ENCODE data around the gene CAPN13.

Gene CAPN13

DNA sequence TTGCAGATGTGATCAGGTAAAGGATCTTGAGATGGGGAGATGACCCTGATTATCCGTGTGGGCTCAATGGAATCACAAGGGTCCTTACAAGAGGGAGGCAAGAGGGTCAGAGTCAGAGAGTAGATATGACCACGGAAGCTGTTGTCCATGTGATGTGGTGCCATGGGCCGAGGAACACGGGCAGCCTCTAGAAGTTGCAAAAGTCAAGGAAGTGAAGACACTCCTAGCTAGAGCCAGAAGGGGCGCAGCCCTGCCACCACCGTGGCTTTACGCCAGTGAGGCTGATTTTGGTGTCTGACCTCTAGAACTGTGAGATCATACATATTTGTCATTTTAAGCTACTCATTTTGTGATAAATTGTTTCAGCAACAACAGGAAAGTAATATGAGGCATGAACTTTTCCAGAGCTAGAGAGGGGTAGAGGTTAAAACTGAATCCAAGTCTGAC is 114.4 kb downstream of the CAPN13 start:
- H3K27ac ChIP-seq (ENCODE audit: insufficient read depth, low read length, poor library complexity, severe bottlenecking) = no peak overlapping the region
- no peaks in the 10 kb centered on the region for H3K4me1 ChIP-seq (ENCODE audit: control insufficient read depth, insufficient read depth, low read length, poor library complexity, severe bottlenecking)

DNA sequence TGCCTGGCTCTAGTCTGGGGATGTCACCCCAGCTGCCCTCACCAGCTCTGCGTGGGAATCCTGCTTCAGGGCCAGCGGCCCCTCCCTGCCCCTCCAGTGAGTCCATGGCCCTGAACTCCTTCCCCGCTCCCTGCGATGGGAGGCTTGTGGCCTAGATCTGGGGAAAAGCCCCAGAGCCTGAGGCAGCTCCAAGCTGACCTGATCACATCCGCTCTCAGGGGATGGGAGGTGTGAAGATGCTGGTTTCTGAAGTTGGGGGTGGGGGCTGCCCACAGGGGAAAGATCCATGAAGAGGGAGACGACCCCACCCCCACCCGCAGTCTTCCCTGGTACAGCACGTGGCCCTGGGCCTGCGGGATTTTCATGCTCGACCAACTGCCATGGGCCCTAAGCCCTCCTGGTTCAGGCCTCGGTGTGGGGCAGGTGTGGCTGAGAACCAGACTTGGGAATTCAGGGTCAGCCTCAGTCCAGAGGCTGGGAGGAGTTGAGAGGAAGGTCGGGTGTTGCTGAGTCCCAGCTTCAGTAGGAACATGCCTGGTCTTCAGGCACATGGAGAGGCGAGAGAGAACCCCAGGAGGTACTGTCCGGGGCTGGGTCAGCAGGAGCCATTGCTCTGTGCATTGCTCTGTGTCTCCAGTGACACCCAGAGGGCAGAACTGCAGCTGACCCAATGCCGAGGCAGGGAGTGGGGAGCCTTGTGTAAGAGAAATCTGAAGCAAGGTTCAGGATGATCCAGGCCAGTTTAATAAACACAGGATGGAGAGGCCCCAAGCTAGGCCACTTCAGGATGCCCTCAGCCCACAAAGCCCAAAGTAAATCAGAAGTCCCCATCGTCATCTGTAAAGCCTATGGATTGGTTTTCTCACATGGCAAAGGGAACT is 115.1 kb downstream of the CAPN13 start:
- no peak for DNase-seq
- no peaks in the 10 kb centered on the region for H3K27me3 ChIP-seq (replicated peaks; ENCODE audit: control insufficient read depth, insufficient read depth, low read length, poor library complexity, severe bottlenecking)
- no peaks in the 10 kb centered on the region for H3K4me1 ChIP-seq (ENCODE audit: control insufficient read depth, insufficient read depth, low read length, poor library complexity, severe bottlenecking)
- no peaks in the 10 kb centered on the region for H3K9me3 ChIP-seq (ENCODE audit: control insufficient read depth, low read length)
- H3K4me3 ChIP-seq (ENCODE audit: insufficient read depth, low read depth, low read length, poor library complexity, severe bottlenecking) = no peak overlapping the region
- no peaks in the 10 kb centered on the region for H3K36me3 ChIP-seq (ENCODE audit: control insufficient read depth, insufficient read depth, low read length)
- no peak overlapping the region for H3K27ac ChIP-seq (ENCODE audit: insufficient read depth, low read length, poor library complexity, severe bottlenecking)

More for the DNA sequence above, 114.4 kb downstream of the CAPN13 start:
- H3K27me3 ChIP-seq (replicated peaks; ENCODE audit: control insufficient read depth, insufficient read depth, low read length, poor library complexity, severe bottlenecking) = no peaks in the 10 kb centered on the region
- no peaks in the 10 kb centered on the region for H3K36me3 ChIP-seq (ENCODE audit: control insufficient read depth, insufficient read depth, low read length)
- no peaks in the 10 kb centered on the region for H3K9me3 ChIP-seq (ENCODE audit: control insufficient read depth, low read length)
- DNase-seq = no peak
- no peak overlapping the region for H3K4me3 ChIP-seq (ENCODE audit: insufficient read depth, low read depth, low read length, poor library complexity, severe bottlenecking)

DNA sequence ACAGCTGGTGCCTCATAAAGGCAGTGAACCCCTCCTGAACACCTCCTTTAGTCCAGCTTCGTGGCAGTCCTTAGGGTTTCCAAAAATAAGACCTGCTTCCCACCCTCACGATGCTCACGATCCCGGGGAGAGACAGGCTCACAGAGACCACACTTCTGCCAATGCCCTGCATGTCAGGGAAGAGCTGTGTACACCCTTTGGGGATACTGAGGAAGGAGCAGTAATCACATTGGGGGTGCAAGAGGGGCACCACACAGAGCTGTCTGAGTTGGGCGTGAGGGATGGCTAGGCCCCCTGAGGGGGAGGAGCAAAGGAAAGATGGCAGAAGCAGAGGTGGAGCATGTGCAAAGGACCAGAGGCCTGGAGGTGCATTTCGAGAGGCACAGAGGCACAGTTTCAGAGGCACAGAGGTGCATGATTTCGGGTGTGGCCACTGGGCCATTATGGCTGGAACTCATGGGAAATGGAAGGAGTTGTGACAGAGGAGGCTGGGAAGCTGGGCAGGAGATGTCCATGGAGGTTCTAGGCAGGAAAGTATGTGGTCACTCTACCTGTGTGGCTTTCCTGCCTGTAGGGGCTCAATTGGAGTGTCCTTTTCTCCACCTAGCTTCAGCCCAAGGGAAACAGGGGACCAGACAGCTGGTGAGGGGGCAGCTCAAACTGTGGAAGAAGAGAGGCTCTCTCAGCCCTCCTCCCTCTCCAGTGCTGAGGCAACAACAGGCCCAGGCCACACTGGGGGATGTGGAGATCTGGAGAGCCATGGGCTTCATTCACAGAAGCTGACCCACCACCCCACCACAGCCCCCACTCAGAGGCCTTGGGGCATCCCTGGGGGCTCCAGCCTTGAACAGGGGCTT is 115.9 kb downstream of the CAPN13 start:
- no peak for DNase-seq
- Histone ChIP-seq H3K36me3 (ENCODE audit: control insufficient read depth, insufficient read depth, low read length) (no peaks in the 10 kb centered on the region), H3K9me3 (ENCODE audit: control insufficient read depth, low read length) (no peaks in the 10 kb centered on the region), H3K4me3 (ENCODE audit: insufficient read depth, low read depth, low read length, poor library complexity, severe bottlenecking) (no peak overlapping the region), H3K4me1 (ENCODE audit: control insufficient read depth, insufficient read depth, low read length, poor library complexity, severe bottlenecking) (no peaks in the 10 kb centered on the region), H3K27me3 (replicated peaks; ENCODE audit: control insufficient read depth, insufficient read depth, low read length, poor library complexity, severe bottlenecking) (no peaks in the 10 kb centered on the region), H3K27ac (ENCODE audit: insufficient read depth, low read length, poor library complexity, severe bottlenecking) (no peak overlapping the region)

DNA sequence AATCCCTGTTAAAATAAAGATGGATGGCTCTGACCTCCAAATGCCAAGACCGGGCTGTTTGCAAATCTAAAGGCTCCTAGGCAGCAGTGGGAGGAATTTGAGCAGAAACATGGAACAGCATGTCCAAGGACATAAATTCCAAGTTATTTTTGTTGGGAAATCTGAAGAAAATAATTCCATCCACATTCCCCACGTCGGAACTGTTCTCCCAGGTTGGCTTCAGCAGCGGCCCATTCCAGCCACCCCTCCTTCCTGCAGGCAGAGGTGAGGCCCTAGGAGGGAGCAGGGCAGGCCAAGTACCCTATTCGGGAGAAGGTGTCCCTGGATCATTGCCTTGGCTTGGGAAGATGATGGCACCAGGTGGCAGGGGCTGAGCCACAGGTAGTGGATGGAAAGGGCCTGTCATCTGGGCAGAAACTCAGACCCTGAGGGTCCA is 117.1 kb downstream of the CAPN13 start:
- H3K27ac ChIP-seq (ENCODE audit: insufficient read depth, low read length, poor library complexity, severe bottlenecking) = no peak overlapping the region
- H3K4me3 ChIP-seq (ENCODE audit: insufficient read depth, low read depth, low read length, poor library complexity, severe bottlenecking) = no peak overlapping the region
- no peaks in the 10 kb centered on the region for H3K36me3 ChIP-seq (ENCODE audit: control insufficient read depth, insufficient read depth, low read length)
- no peaks in the 10 kb centered on the region for H3K9me3 ChIP-seq (ENCODE audit: control insufficient read depth, low read length)
- no peaks in the 10 kb centered on the region for H3K4me1 ChIP-seq (ENCODE audit: control insufficient read depth, insufficient read depth, low read length, poor library complexity, severe bottlenecking)
- DNase-seq = no peak
- H3K27me3 ChIP-seq (replicated peaks; ENCODE audit: control insufficient read depth, insufficient read depth, low read length, poor library complexity, severe bottlenecking) = no peaks in the 10 kb centered on the region

DNA sequence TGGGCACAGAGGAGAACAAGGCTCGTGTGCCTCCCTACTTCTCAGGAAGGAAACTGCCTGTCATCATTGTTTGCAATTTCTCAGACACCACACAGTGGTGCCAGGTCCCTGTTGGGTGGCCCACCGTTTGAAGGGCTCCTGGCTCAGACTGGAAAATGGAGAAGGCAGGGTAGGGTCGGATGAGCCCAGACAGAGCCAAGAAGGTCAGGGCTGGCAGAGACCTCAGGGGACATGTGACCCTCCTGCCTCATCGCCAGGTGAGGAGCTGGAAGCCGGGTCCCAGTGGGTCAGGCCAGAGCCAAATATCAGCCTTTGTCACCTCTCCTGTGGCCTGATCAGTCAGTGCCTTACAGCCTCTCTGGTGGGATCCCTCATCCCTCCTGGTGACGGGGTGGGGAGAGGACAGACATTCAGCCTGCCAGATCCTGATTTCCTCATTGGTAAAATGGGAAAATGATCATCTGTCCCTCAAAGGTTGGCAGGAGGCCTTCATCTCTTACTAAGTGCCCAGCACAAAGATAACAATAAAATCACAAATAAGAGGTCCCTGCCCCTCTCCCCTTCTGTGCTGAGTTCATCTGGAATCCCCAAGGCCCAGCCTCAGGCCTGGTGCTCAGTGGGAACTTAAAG is 117.6 kb downstream of the CAPN13 start:
- Histone ChIP-seq H3K9me3 (ENCODE audit: control insufficient read depth, low read length) (no peaks in the 10 kb centered on the region), H3K4me1 (ENCODE audit: control insufficient read depth, insufficient read depth, low read length, poor library complexity, severe bottlenecking) (no peaks in the 10 kb centered on the region), H3K27me3 (replicated peaks; ENCODE audit: control insufficient read depth, insufficient read depth, low read length, poor library complexity, severe bottlenecking) (no peaks in the 10 kb centered on the region), H3K4me3 (ENCODE audit: insufficient read depth, low read depth, low read length, poor library complexity, severe bottlenecking) (no peak overlapping the region), H3K27ac (ENCODE audit: insufficient read depth, low read length, poor library complexity, severe bottlenecking) (no peak overlapping the region), H3K36me3 (ENCODE audit: control insufficient read depth, insufficient read depth, low read length) (no peaks in the 10 kb centered on the region)
- no peak for DNase-seq

DNA sequence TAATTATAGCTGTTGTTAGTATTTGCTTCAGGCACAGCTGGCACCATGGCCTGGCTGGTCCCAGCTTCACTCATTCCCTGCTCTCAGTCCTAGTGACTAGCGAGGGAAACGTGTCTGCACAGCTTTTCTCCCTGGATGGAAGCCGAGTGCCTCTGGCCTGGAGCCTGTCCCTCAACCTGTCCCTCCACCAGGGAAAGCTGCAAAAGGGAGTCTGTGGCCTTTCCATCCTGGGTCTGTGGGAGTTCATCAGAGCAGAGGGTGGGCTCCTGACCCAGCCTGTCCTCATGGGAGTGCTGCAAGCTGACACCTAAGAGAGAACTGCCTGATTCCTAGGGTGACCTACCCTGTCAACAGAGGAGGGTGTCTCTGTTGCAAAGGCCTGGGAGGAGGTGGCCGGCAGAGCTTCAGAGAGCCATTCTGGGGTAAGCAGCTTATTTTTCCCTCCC is 118.3 kb downstream of the CAPN13 start:
- H3K27me3 ChIP-seq (replicated peaks; ENCODE audit: control insufficient read depth, insufficient read depth, low read length, poor library complexity, severe bottlenecking) = no peaks in the 10 kb centered on the region
- no peak for DNase-seq
- H3K36me3 ChIP-seq (ENCODE audit: control insufficient read depth, insufficient read depth, low read length) = no peaks in the 10 kb centered on the region
- no peaks in the 10 kb centered on the region for H3K9me3 ChIP-seq (ENCODE audit: control insufficient read depth, low read length)
- no peak overlapping the region for H3K27ac ChIP-seq (ENCODE audit: insufficient read depth, low read length, poor library complexity, severe bottlenecking)
- no peak overlapping the region for H3K4me3 ChIP-seq (ENCODE audit: insufficient read depth, low read depth, low read length, poor library complexity, severe bottlenecking)
- no peaks in the 10 kb centered on the region for H3K4me1 ChIP-seq (ENCODE audit: control insufficient read depth, insufficient read depth, low read length, poor library complexity, severe bottlenecking)

DNA sequence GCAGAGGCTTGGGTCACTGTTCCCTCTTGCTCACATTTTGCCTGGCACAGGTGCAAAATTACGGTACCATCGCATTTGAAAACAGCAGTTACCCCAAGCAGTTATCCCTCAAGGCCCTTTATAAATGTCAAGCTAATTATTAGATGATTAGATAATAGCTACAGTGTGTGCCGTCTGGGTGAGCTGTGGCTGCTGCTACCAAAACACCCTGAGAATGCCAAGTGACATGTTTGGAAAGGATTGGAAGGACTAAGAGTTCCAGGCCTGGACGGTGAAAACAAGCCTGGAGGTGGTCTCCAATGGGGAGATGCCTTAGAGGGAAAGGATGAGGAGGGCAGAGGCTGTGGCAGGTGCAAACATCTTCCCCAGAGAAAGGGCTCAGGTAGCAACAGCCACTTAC is 120.6 kb downstream of the CAPN13 start:
- H3K4me3 ChIP-seq (ENCODE audit: insufficient read depth, low read depth, low read length, poor library complexity, severe bottlenecking) = no peak overlapping the region
- no peak for DNase-seq
- no peaks in the 10 kb centered on the region for H3K4me1 ChIP-seq (ENCODE audit: control insufficient read depth, insufficient read depth, low read length, poor library complexity, severe bottlenecking)
- H3K27me3 ChIP-seq (replicated peaks; ENCODE audit: control insufficient read depth, insufficient read depth, low read length, poor library complexity, severe bottlenecking) = no peaks in the 10 kb centered on the region
- H3K27ac ChIP-seq (ENCODE audit: insufficient read depth, low read length, poor library complexity, severe bottlenecking) = no peak overlapping the region
- H3K9me3 ChIP-seq (ENCODE audit: control insufficient read depth, low read length) = no peaks in the 10 kb centered on the region
- no peaks in the 10 kb centered on the region for H3K36me3 ChIP-seq (ENCODE audit: control insufficient read depth, insufficient read depth, low read length)

DNA sequence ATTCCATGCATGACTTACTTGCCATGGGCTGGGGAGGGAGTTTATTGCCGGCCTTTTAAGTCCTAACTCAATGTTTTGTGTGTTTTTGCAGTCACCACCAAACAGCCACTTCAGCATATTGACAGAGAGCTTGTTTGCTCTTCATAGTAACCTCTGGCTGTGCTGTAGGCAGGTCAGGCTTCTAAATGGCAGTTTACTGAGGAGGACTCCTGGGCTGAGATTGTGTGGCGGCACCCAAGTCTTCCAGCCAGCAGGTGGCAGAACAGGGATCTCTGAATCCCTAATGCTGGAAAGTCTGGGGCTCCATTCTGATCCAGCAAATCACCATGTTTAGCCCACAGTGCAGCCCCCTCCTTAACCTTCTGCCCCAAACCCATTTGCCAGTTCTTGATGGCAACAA is 121.2 kb downstream of the CAPN13 start:
- no peaks in the 10 kb centered on the region for H3K9me3 ChIP-seq (ENCODE audit: control insufficient read depth, low read length)
- no peak for DNase-seq
- no peaks in the 10 kb centered on the region for H3K4me1 ChIP-seq (ENCODE audit: control insufficient read depth, insufficient read depth, low read length, poor library complexity, severe bottlenecking)

DNA sequence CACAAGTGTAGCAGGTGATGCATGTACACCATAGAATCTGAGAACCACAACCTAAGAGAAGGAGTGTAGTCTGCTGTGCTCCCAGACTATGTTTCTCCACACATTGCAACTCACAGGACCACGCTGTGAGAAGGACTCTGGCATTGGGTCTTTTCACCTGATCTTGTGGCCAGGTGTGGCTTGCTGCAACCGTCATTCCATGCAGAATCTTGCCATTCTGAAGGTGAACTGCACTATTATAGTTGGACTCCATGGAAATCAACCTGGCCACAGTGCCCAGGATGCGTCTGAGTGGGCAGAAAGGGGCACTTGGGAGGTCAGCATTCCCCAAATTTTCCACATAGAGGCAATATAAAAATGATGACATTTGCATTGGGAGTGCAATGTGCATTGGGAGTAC is 122.2 kb downstream of the CAPN13 start:
- DNase-seq = no peak
- Histone ChIP-seq H3K36me3 (ENCODE audit: control insufficient read depth, insufficient read depth, low read length) (no peaks in the 10 kb centered on the region), H3K27me3 (replicated peaks; ENCODE audit: control insufficient read depth, insufficient read depth, low read length, poor library complexity, severe bottlenecking) (no peaks in the 10 kb centered on the region), H3K27ac (ENCODE audit: insufficient read depth, low read length, poor library complexity, severe bottlenecking) (no peak overlapping the region), H3K4me3 (ENCODE audit: insufficient read depth, low read depth, low read length, poor library complexity, severe bottlenecking) (no peak overlapping the region), H3K4me1 (ENCODE audit: control insufficient read depth, insufficient read depth, low read length, poor library complexity, severe bottlenecking) (no peaks in the 10 kb centered on the region), H3K9me3 (ENCODE audit: control insufficient read depth, low read length) (no peaks in the 10 kb centered on the region)

More for the DNA sequence above, 121.2 kb downstream of the CAPN13 start:
- Histone ChIP-seq H3K4me3 (ENCODE audit: insufficient read depth, low read depth, low read length, poor library complexity, severe bottlenecking) (no peak overlapping the region), H3K27me3 (replicated peaks; ENCODE audit: control insufficient read depth, insufficient read depth, low read length, poor library complexity, severe bottlenecking) (no peaks in the 10 kb centered on the region), H3K27ac (ENCODE audit: insufficient read depth, low read length, poor library complexity, severe bottlenecking) (no peak overlapping the region), H3K36me3 (ENCODE audit: control insufficient read depth, insufficient read depth, low read length) (no peaks in the 10 kb centered on the region)

Data from effector memory CD4-positive, alpha-beta T cell (primary cell).